ENCODE data around the gene GPR151.

DNA sequence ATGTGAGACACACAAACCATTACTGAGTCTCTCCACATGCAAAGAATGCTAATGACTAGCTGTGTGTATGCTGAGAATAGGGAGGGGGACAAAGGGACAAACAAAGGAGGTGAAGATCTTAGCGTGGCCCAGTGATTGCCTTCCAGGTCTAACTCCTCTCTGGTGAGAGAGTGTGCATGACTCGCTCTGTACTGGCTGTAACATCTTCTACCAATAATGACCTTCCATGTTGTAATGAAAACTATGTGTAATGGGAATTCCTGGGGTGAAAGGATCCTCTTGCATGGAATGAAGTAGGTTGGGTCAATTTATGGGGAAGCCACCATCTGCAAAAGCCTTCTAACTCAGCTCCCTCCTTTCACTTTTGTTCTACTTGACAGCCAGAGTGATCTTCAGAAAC is 24.4 kb upstream of the GPR151 start:
- no peak for TF ChIP-seq EZH2phosphoT487 (IDR thresholded peaks at IDR 0.05; ENCODE audit: borderline replicate concordance, low read length)
- TF ChIP-seq, protein P1, sequence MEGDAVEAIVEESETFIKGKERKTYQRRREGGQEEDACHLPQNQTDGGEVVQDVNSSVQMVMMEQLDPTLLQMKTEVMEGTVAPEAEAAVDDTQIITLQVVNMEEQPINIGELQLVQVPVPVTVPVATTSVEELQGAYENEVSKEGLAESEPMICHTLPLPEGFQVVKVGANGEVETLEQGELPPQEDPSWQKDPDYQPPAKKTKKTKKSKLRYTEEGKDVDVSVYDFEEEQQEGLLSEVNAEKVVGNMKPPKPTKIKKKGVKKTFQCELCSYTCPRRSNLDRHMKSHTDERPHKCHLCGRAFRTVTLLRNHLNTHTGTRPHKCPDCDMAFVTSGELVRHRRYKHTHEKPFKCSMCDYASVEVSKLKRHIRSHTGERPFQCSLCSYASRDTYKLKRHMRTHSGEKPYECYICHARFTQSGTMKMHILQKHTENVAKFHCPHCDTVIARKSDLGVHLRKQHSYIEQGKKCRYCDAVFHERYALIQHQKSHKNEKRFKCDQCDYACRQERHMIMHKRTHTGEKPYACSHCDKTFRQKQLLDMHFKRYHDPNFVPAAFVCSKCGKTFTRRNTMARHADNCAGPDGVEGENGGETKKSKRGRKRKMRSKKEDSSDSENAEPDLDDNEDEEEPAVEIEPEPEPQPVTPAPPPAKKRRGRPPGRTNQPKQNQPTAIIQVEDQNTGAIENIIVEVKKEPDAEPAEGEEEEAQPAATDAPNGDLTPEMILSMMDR (IDR thresholded peaks at IDR 0.05; ENCODE audit: low read depth, low read length, poor library complexity, severe bottlenecking) = no peak

Data from DOHH2 (cell line).